Bronchial epithelial cell (primary cell): Measurements from ENCODE around the gene NID1. TPM values are rescaled to one million over a fixed set of nuclear protein-coding genes. Genes with fewer than 3 reads are reported as not detected.

ENCODE experiments used
- DNase-seq: peaks from one replicate; pipeline ENCODE4 v3.0.0-alpha.2; 2010; ENCODE audit warnings: low read depth
- FAIRE-seq: peaks from 2 replicates; lab custom pipeline; 2011; peaks lifted over from hg19 to GRCh38; lab: Jason Lieb, UNC
- H3K27me3 ChIP-seq: 2 replicates; pipeline ENCODE4 v1.5.1; 2011; ENCODE audit warnings: low read length; ENCODE audit not compliant: control insufficient read depth, insufficient read depth
- H3K36me3 ChIP-seq: 2 replicates; pipeline ENCODE4 v1.5.1; 2011; ENCODE audit warnings: low read length; ENCODE audit not compliant: control insufficient read depth, insufficient read depth
- H3K4me3 ChIP-seq: 2 replicates; pipeline ENCODE4 v1.5.1; 2011; ENCODE audit warnings: mild to moderate bottlenecking, low read depth, low read length, control low read depth
- CTCF ChIP-seq: IDR thresholded peaks from 2 replicates; pipeline ENCODE4 v1.5.1; 2011; ENCODE audit warnings: mild to moderate bottlenecking, moderate library complexity, low read length, control low read depth, inconsistent platforms; ENCODE audit not compliant: insufficient read depth, severe bottlenecking
- total RNA-seq: library from RNA; depleted of rRNA; stranded (reverse); fragments of >200 nt; gene quantifications from 2 replicates; pipeline ENCODE4 v1.2.1, GENCODE V29; 2014

NID1 gene
- total RNA-seq, 1 donor from 2014 or later = 1.3 TPM

GRCh38 chr1:235942625-235942934 lies 122.3 kb downstream of the NID1 start:
- Histone ChIP-seq H3K4me3 (no peak overlapping the region), H3K27me3 (no peaks in the 10 kb centered on the region), H3K36me3 (no peaks in the 10 kb centered on the region)
- FAIRE-seq (no peak), DNase-seq (no peak)
- no peak for TF ChIP-seq CTCF

- H3K27me3 ChIP-seq = no peaks in the 10 kb centered on the region
- no peak overlapping the region for H3K4me3 ChIP-seq
- no peak for FAIRE-seq
- no peaks in the 10 kb centered on the region for H3K36me3 ChIP-seq
- TF ChIP-seq CTCF = no peak
- no peak for DNase-seq
Observed at GRCh38 chr1:235941876-235942624, 122.8 kb downstream of the NID1 start.

- FAIRE-seq = no peak
Observed at GRCh38 chr1:235940285-235940684, 124.6 kb downstream of the NID1 start.

GRCh38 chr1:235939480-235939775 lies 125.5 kb downstream of the NID1 start:
- Histone ChIP-seq H3K27me3 (no peaks in the 10 kb centered on the region), H3K4me3 (no peak overlapping the region), H3K36me3 (no peaks in the 10 kb centered on the region)
- DNase-seq (no peak), FAIRE-seq (no peak)
- no peak for TF ChIP-seq CTCF

More at GRCh38 chr1:235940285-235940684, 124.6 kb downstream of the NID1 start:
- no peak for DNase-seq
- H3K27me3 ChIP-seq = no peaks in the 10 kb centered on the region
- H3K4me3 ChIP-seq = no peak overlapping the region
- no peak for TF ChIP-seq CTCF
- H3K36me3 ChIP-seq = no peaks in the 10 kb centered on the region

GRCh38 chr1:235938709-235939479 lies 126.0 kb downstream of the NID1 start:
- no peak for FAIRE-seq

More at GRCh38 chr1:235938709-235939479, 126.0 kb downstream of the NID1 start:
- no peak for TF ChIP-seq CTCF
- no peaks in the 10 kb centered on the region for H3K27me3 ChIP-seq
- no peak overlapping the region for H3K4me3 ChIP-seq
- DNase-seq = no peak
- H3K36me3 ChIP-seq = no peaks in the 10 kb centered on the region
